Measurements from ENCODE around the gene TBC1D30.

GRCh38 chr12:64835901-64836300 is 11.5 kb downstream of the TBC1D30 start:
- TF ChIP-seq, protein P1, sequence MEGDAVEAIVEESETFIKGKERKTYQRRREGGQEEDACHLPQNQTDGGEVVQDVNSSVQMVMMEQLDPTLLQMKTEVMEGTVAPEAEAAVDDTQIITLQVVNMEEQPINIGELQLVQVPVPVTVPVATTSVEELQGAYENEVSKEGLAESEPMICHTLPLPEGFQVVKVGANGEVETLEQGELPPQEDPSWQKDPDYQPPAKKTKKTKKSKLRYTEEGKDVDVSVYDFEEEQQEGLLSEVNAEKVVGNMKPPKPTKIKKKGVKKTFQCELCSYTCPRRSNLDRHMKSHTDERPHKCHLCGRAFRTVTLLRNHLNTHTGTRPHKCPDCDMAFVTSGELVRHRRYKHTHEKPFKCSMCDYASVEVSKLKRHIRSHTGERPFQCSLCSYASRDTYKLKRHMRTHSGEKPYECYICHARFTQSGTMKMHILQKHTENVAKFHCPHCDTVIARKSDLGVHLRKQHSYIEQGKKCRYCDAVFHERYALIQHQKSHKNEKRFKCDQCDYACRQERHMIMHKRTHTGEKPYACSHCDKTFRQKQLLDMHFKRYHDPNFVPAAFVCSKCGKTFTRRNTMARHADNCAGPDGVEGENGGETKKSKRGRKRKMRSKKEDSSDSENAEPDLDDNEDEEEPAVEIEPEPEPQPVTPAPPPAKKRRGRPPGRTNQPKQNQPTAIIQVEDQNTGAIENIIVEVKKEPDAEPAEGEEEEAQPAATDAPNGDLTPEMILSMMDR (conservative IDR thresholded peaks at IDR 0.05; ENCODE audit: low read depth, low read length): no peak
- TF ChIP-seq EZH2 (IDR thresholded peaks at IDR 0.05; ENCODE audit: borderline replicate concordance, low read depth, low read length, poor library complexity, severe bottlenecking): no peak
